H1 (cell line): ENCODE results near the gene GNB1L. TPM values are rescaled to one million over a fixed set of nuclear protein-coding genes. Genes with fewer than 3 reads are reported as not detected.

Experiments
- CTCF ChIA-PET: fragments of 300-600 bp; sonication (Branson Sonifier 250); formaldehyde crosslinking; loops from one replicate; lab custom pipeline; 2021; ENCODE audit not compliant: partially characterized antibody; lab: Charles Lee
- POLR2A ChIA-PET: fragments of 300-600 bp; sonication (Branson Sonifier 250); formaldehyde crosslinking; loops from one replicate; lab custom pipeline; 2021; ENCODE audit warnings: inconsistent platforms; ENCODE audit not compliant: partially characterized antibody; lab: Charles Lee
- DNase-seq, 2 experiments: peaks; one replicate each; pipeline versions ENCODE4 v3.0.0 to v3.0.0-alpha.2; 2010 to 2022; ENCODE audit warnings: low spot score in 2 of 2, low read depth in 1 of 2, mixed read lengths in 1 of 2
- FAIRE-seq: peaks from 2 replicates; lab custom pipeline; 2011; peaks lifted over from hg19 to GRCh38; lab: Jason Lieb, UNC
- H2AFZ ChIP-seq: 2 replicates; pipeline ENCODE4 v1.8.1; 2012; ENCODE audit warnings: low read length, inconsistent platforms
- H2AK5ac ChIP-seq: 2 replicates; pipeline ENCODE4 v1.6.1; 2013; ENCODE audit warnings: low read depth, low read length
- H2BK120ac ChIP-seq: replicated peaks from 2 replicates; pipeline ENCODE3; 2013; ENCODE audit warnings: low read depth, low read length, inconsistent platforms
- H2BK12ac ChIP-seq: 2 replicates; pipeline ENCODE4 v1.6.1; 2013; ENCODE audit warnings: low read depth, low read length
- H2BK15ac ChIP-seq: 2 replicates; pipeline ENCODE4 v1.6.1; 2013; ENCODE audit warnings: low read length
- H2BK20ac ChIP-seq: 2 replicates; pipeline ENCODE4 v1.6.1; 2013; ENCODE audit warnings: low read length
- H2BK5ac ChIP-seq: 2 replicates; pipeline ENCODE4 v1.6.1; 2013; ENCODE audit warnings: low read depth, low read length
- H3K14ac ChIP-seq: 2 replicates; pipeline ENCODE4 v1.6.1; 2013; ENCODE audit warnings: inconsistent platforms; ENCODE audit not compliant: insufficient read length
- H3K18ac ChIP-seq: 2 replicates; pipeline ENCODE4 v1.6.1; 2013; ENCODE audit warnings: low read length; ENCODE audit errors: extremely low read depth
- H3K23ac ChIP-seq: 2 replicates; pipeline ENCODE4 v1.6.1; 2013; ENCODE audit warnings: inconsistent platforms; ENCODE audit not compliant: insufficient read length
- H3K23me2 ChIP-seq: 2 replicates; pipeline ENCODE4 v1.6.1; 2013; ENCODE audit warnings: low read depth, low read length
- H3K27ac ChIP-seq: 2 replicates; pipeline ENCODE4 v1.6.1; 2011; ENCODE audit warnings: low read depth, low read length, inconsistent platforms
- H3K27me3 ChIP-seq, 4 experiments: replicated peaks in 1 of 4; 1 replicate in 1 of 4; 2 replicates in 3 of 4; pipeline versions ENCODE4 v1.6.1 to v1.8.1; 2011 to 2013; ENCODE audit warnings: low read length in 3 of 4, mild to moderate bottlenecking in 3 of 4, inconsistent platforms in 2 of 4, mixed read lengths in 2 of 4, moderate library complexity in 1 of 4; ENCODE audit not compliant: control insufficient read depth in 3 of 4, insufficient read depth in 3 of 4; ENCODE audit errors: extremely low read depth in 1 of 4
- H3K36me3 ChIP-seq, 4 experiments: 2 replicates each; pipeline versions ENCODE4 v1.6.1 to v1.8.1; 2011 to 2013; ENCODE audit warnings: mild to moderate bottlenecking in 4 of 4, low read length in 3 of 4, moderate library complexity in 2 of 4, control low read depth in 1 of 4, inconsistent platforms in 1 of 4; ENCODE audit not compliant: insufficient read depth in 4 of 4, control insufficient read depth in 2 of 4
- H3K4ac ChIP-seq: replicated peaks from 2 replicates; pipeline ENCODE3; 2013; ENCODE audit warnings: low read length, low read depth, mixed read lengths, inconsistent platforms; ENCODE audit not compliant: insufficient read length
- H3K4me1 ChIP-seq, 4 experiments: replicated peaks in 1 of 4; 1 replicate in 1 of 4; 2 replicates in 3 of 4; pipeline versions ENCODE4 v1.6.1 to v1.8.1; 2011 to 2013; ENCODE audit warnings: low read length in 3 of 4, inconsistent platforms in 2 of 4, mixed read lengths in 1 of 4; ENCODE audit not compliant: insufficient read depth in 4 of 4, control insufficient read depth in 3 of 4
- H3K4me2 ChIP-seq, 2 experiments: 2 replicates each; pipeline versions ENCODE4 v1.6.1 to v1.8.1; 2011 to 2013; ENCODE audit warnings: low read depth in 2 of 2, low read length in 2 of 2, control low read depth in 1 of 2, inconsistent platforms in 1 of 2, mild to moderate bottlenecking in 1 of 2; ENCODE audit not compliant: insufficient read depth in 1 of 2
- H3K4me3 ChIP-seq, 4 experiments: fragments of 200-600, 300-600 bp in 1 of 4; sonication (generic), shearing (Covaris generic), sonication (Bioruptor Twin) in 1 of 4; 2 replicates each; pipeline versions ENCODE4 v1.5.1 to v1.8.1; 2011 to 2016; ENCODE audit warnings: low read length in 4 of 4, low read depth in 3 of 4, control low read depth in 2 of 4, inconsistent platforms in 2 of 4, mild to moderate bottlenecking in 2 of 4, mixed read lengths in 1 of 4, moderate library complexity in 1 of 4; ENCODE audit not compliant: insufficient read depth in 2 of 4; ENCODE audit errors: extremely low read depth in 1 of 4
- H3K56ac ChIP-seq: replicated peaks from 2 replicates; pipeline ENCODE3; 2013; ENCODE audit warnings: low read depth, mild to moderate bottlenecking, mixed read lengths, low read length, inconsistent platforms; ENCODE audit not compliant: insufficient read length
- H3K79me1 ChIP-seq: 2 replicates; pipeline ENCODE4 v1.6.1; 2013; ENCODE audit warnings: low read depth, low read length, control low read depth
- H3K79me2 ChIP-seq, 2 experiments: 2 replicates each; pipeline versions ENCODE4 v1.6.1 to v1.8.1; 2012 to 2013; ENCODE audit warnings: low read length in 2 of 2, mild to moderate bottlenecking in 2 of 2, inconsistent platforms in 1 of 2; ENCODE audit not compliant: insufficient read depth in 2 of 2, control insufficient read depth in 1 of 2
- H3K9ac ChIP-seq, 4 experiments: replicated peaks in 1 of 4; 1 replicate in 1 of 4; 2 replicates in 3 of 4; pipeline versions ENCODE4 v1.6.1 to v1.8.1; 2011 to 2013; ENCODE audit warnings: low read depth in 3 of 4, low read length in 3 of 4, control low read depth in 2 of 4, mild to moderate bottlenecking in 2 of 4, moderate library complexity in 2 of 4, inconsistent platforms in 1 of 4; ENCODE audit errors: extremely low read depth in 1 of 4
- H3K9me3 ChIP-seq, 2 experiments: 2 replicates each; pipeline versions ENCODE4 v1.6.1 to v1.8.1; 2012 to 2013; ENCODE audit warnings: mild to moderate bottlenecking in 2 of 2, moderate library complexity in 2 of 2, control low read depth in 1 of 2, inconsistent platforms in 1 of 2, low read depth in 1 of 2, low read length in 1 of 2, mixed read lengths in 1 of 2; ENCODE audit not compliant: insufficient read depth in 2 of 2
- H4K20me1 ChIP-seq, 2 experiments: replicated peaks in 1 of 2; 2 replicates each; pipeline versions ENCODE3 to v1.8.1; 2011 to 2013; ENCODE audit warnings: inconsistent platforms in 2 of 2, low read length in 2 of 2, mild to moderate bottlenecking in 1 of 2; ENCODE audit not compliant: insufficient read depth in 2 of 2, control insufficient read depth in 1 of 2
- H4K5ac ChIP-seq: 2 replicates; pipeline ENCODE4 v1.6.1; 2013; ENCODE audit warnings: low read length, low read depth, mixed read lengths, inconsistent platforms; ENCODE audit not compliant: insufficient read length
- H4K8ac ChIP-seq: 2 replicates; pipeline ENCODE4 v1.8.0; 2013; ENCODE audit warnings: mild to moderate bottlenecking, moderate library complexity, low read length, inconsistent platforms; ENCODE audit not compliant: insufficient read depth; ENCODE audit errors: extremely low read depth
- H4K91ac ChIP-seq: replicated peaks from 2 replicates; pipeline ENCODE3; 2013; ENCODE audit warnings: low read length, mixed read lengths, inconsistent platforms; ENCODE audit not compliant: insufficient read length
- CHD1 ChIP-seq: IDR thresholded peaks from 2 replicates; pipeline ENCODE4 v1.6.1; 2012; ENCODE audit warnings: low read depth, low read length, improper control_type of control experiment
- E2F6 ChIP-seq: IDR thresholded peaks from 2 replicates; pipeline ENCODE4 v1.6.1; 2012; ENCODE audit warnings: inconsistent platforms
- WGBS, 2 experiments: shearing (Covaris generic) in 1 of 2; methylation state at CpG; one replicate each; pipeline versions ENCODE4 v1.1.6 to v1.1.7; 2013 to 2015; ENCODE audit warnings: low lambda C conversion rate in 2 of 2, mixed read lengths in 2 of 2, inconsistent platforms in 1 of 2, low coverage in 1 of 2, missing lambda C conversion rate in 1 of 2; ENCODE audit not compliant: insufficient replicate concordance in 2 of 2, insufficient coverage in 1 of 2, insufficient read length in 1 of 2; ENCODE audit errors: extremely low coverage in 1 of 2, missing lambda C conversion rate in 1 of 2; 5-methylcytosine and 5-hydroxymethylcytosine counted together
- polyA plus RNA-seq, 7 experiments: library from polyadenylated mRNA; depleted of rRNA in 3 of 7; stranded (reverse) in 5 of 7; unstranded in 2 of 7; fragments of >200 nt in 5 of 7; fragments of 200-250 nt in 2 of 7; gene quantifications; 1 replicate in 5 of 7; 2 replicates in 1 of 7; 4 replicates in 1 of 7; pipeline versions ENCODE4 v1.2.1 to v1.2.3, GENCODE V29; 2011 to 2013; ENCODE audit warnings: missing spikeins in 2 of 7, mixed read lengths in 2 of 7
- total RNA-seq: library from RNA; stranded (reverse); fragmentation: NEBNext Ultra II Directional; extraction: Animal tissue kit (Norgen Biotek cat#: 25700); gene quantifications from 2 replicates; pipeline ENCODE4 v1.2.1, GENCODE V29; 2021

GNB1L gene
- total and polyA plus RNA-seq, 2 of the 8 experiments (the other 6 are each of a cell fraction or from before 2014, with no cell fraction given) = 14.0 to 15.6 TPM

DNA sequence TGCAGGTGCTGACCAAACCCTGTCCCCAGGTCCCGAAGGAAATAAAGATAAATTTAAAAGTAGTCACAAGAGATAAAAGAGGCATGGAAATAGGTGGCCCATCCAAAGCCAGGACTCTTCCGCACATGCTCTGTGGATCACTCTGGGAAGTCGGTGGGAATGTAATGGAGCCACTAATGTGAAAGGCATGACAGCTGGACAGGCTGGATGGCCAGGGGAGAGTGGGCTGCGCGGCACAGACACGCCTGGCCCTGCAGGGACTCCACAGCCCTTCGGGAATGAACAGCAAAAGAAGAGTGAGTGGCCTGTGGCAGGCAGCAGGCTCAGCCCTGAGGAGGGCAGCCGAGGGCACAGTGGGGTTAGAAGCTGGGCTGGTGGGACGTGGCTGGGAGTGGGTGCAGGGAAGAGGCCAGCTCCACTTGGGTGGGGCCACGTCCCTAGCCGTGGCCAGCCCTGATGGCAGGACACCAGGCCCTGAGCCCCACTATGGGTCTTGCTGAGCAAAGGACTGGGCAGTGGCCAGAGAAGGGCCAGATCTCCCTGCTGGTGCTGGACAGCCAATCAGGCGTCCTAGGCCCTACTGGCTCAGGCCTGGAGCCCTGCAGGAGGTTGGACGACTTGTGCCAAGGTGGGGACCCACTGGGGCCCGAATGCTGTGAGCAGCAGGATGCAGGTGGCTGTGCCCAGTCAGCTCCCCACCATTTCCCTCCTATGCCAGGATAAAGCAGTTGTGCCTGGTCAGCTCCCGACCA, 31.3 kb upstream of the GNB1L start:
- H3K23ac ChIP-seq = no peak overlapping the region
- FAIRE-seq (no peak), DNase-seq (no peak)
- peak overlapping the region; percentile 82; the same call in 1 of the 2 replicates for H2BK20ac ChIP-seq
- H4K5ac ChIP-seq = no peak overlapping the region
- ChIA-PET CTCF (interaction anchor here (0.6 to 9.5 kb wide), 10 partner anchors 9 to 155 kb away, joined by 3 to 69 read pairs (median 4); no protein-coding TSS in a partner anchor), POLR2A (no interaction called here)
- no peak overlapping the region for H2AFZ ChIP-seq
- H3K4me1 ChIP-seq = peaks cover 6 to 15% (median 12%) of the 10 kb centered on the region in 4 experiments
- no peak overlapping the region for H3K56ac ChIP-seq
- H3K79me1 ChIP-seq = no peaks in the 10 kb centered on the region
- H3K27me3 ChIP-seq = no peaks in the 10 kb centered on the region; a peak in 1 of 7 replicates
- H3K14ac ChIP-seq = no peak overlapping the region
- peaks cover under 1% of the 10 kb centered on the region; the same call in 1 of the 2 replicates for H3K23me2 ChIP-seq
- TF ChIP-seq E2F6 = no peak
- no peak for TF ChIP-seq CHD1
- H3K4ac ChIP-seq = no peak overlapping the region
- H2BK5ac ChIP-seq = no peak overlapping the region
- H4K91ac ChIP-seq = peak overlapping the region; percentile 84
- no peak overlapping the region; the same call in 1 of the 2 replicates for H4K8ac ChIP-seq
- no peaks in the 10 kb centered on the region for H3K36me3 ChIP-seq
- no peaks in the 10 kb centered on the region for H4K20me1 ChIP-seq
- no peak overlapping the region for H3K18ac ChIP-seq
- no peak overlapping the region for H2AK5ac ChIP-seq
- H3K4me2 ChIP-seq = no peak overlapping the region
- H2BK12ac ChIP-seq = peak overlapping the region; percentile 28; the same call in 1 of the 2 replicates
- no peak overlapping the region for H3K9ac ChIP-seq
- H2BK120ac ChIP-seq = no peak overlapping the region
- H3K4me3 ChIP-seq = no peak overlapping the region
- no peak overlapping the region for H3K27ac ChIP-seq
- no peaks in the 10 kb centered on the region for H3K79me2 ChIP-seq
- H3K9me3 ChIP-seq = no peaks in the 10 kb centered on the region
- 95% methylated on average over 13 of the region's 15 CpGs; no CpG with 5 or more reads in 1 of the 2 experiments for WGBS, 2 experiments
- no peak overlapping the region; the same call in 1 of the 2 replicates for H2BK15ac ChIP-seq
